ENCODE results near the gene CLEC1A. TPM values are rescaled to one million over a fixed set of nuclear protein-coding genes. Genes with fewer than 3 reads are reported as not detected.

CLEC1A gene
- total RNA-seq, 2 experiments from 2014 or later = not detected

- CTCF ChIA-PET = no interaction called here
- H3K27me3 ChIP-seq (ENCODE audit: control insufficient read depth in 1 of 2, insufficient read depth in 2 of 2, low read length in 2 of 2) = no peaks in the 10 kb centered on the region
- no peaks in the 10 kb centered on the region for H3K36me3 Mint-ChIP-seq (ENCODE audit: low read depth)
- DNase-seq (peak in 3 of 14 experiments; percentile 30 to 66 (median 56)), ATAC-seq (ENCODE audit: poor library complexity) (no peak)
- H3K9me3 ChIP-seq (ENCODE audit: control insufficient read depth in 1 of 2, insufficient read depth in 1 of 2, low read length in 2 of 2) = no peaks in the 10 kb centered on the region
- no peak overlapping the region for H3K27ac Mint-ChIP-seq
- intact Hi-C loops (cut with DNase I, micrococcal nuclease) = no loop called here
- peaks cover 8% of the 10 kb centered on the region for H3K4me1 Mint-ChIP-seq (ENCODE audit: low read depth)
- no peak for TF ChIP-seq CTCF (IDR thresholded peaks at IDR 0.05)
- H3K9me3 Mint-ChIP-seq = no peaks in the 10 kb centered on the region
- peaks cover 4% of the 10 kb centered on the region for H3K4me1 ChIP-seq (ENCODE audit: insufficient read depth, low read length)
- H3K36me3 ChIP-seq (ENCODE audit: insufficient read depth, low read length) = no peaks in the 10 kb centered on the region
- H3K27ac ChIP-seq (ENCODE audit: low read depth in 1 of 2, low read length in 2 of 2) = no peak overlapping the region
- POLR2A ChIA-PET = no interaction called here
- no peaks in the 10 kb centered on the region for H3K27me3 Mint-ChIP-seq
- peak overlapping the region; percentile 21 for H3K4me3 ChIP-seq (ENCODE audit: low read length)
- no peak overlapping the region for H3K4me3 Mint-ChIP-seq
Measured at GRCh38 chr12:10128687-10129086, 29.9 kb upstream of the CLEC1A start.

DNA sequence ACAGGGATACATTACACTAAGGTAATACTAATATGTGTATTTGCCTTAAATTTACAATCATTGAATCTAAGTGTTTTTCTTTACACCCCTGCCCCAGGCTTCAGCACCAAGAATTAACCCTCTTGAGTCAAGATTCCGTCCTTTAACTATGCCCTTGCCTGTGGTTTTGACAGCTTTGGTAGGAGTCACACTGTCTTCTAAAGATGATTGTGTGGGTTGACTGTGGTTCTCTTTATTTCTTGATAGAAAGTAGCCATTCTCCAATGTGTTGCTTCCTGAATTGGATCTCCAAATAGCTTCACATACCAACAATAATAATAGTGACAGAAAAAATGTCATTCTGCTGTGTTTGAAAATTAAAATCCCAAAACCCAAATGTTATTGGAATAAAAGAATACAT, 27.6 kb upstream of the CLEC1A start:
- no peak overlapping the region for H3K27ac Mint-ChIP-seq
- no peaks in the 10 kb centered on the region for H3K9me3 Mint-ChIP-seq
- Histone ChIP-seq H3K27me3 (ENCODE audit: control insufficient read depth in 1 of 2, insufficient read depth in 2 of 2, low read length in 2 of 2) (no peaks in the 10 kb centered on the region), H3K9me3 (ENCODE audit: control insufficient read depth in 1 of 2, insufficient read depth in 1 of 2, low read length in 2 of 2) (no peaks in the 10 kb centered on the region), H3K36me3 (ENCODE audit: insufficient read depth, low read length) (no peaks in the 10 kb centered on the region), H3K4me1 (ENCODE audit: insufficient read depth, low read length) (peaks cover 4% of the 10 kb centered on the region), H3K4me3 (ENCODE audit: low read length) (no peak overlapping the region), H3K27ac (ENCODE audit: low read depth in 1 of 2, low read length in 2 of 2) (no peak overlapping the region)
- TF ChIP-seq CTCF (IDR thresholded peaks at IDR 0.05) = no peak
- ATAC-seq (ENCODE audit: poor library complexity) (no peak), DNase-seq (no peak)
- H3K36me3 Mint-ChIP-seq (ENCODE audit: low read depth) = no peaks in the 10 kb centered on the region
- H3K4me1 Mint-ChIP-seq (ENCODE audit: low read depth) = peaks cover 8% of the 10 kb centered on the region
- POLR2A ChIA-PET = no interaction called here
- H3K4me3 Mint-ChIP-seq = no peak overlapping the region
- CTCF ChIA-PET = no interaction called here
- H3K27me3 Mint-ChIP-seq = no peaks in the 10 kb centered on the region
- intact Hi-C loops (cut with DNase I, micrococcal nuclease) = no loop called here

DNA sequence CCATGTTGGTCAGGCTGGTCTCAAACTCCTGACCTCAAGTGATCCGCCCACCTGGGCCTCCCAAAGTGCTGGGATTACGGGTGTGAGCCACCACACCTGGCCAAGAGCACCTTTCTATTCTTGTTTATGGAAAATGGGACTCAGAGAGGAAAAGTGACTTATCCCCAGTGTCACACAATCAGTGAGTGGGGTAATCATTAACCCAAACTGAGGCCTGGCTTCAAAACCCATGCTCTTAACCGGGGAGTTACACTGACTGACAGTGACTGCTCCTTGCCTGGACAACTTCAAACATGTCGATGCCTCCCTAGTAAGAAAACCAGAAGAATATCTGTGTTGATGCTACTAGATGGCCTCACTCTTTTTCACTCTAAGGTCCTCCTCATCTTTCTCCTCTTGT, 23.9 kb upstream of the CLEC1A start:
- ChIA-PET POLR2A (no interaction called here), CTCF (no interaction called here)
- no peaks in the 10 kb centered on the region for H3K9me3 ChIP-seq (ENCODE audit: control insufficient read depth in 1 of 2, insufficient read depth in 1 of 2, low read length in 2 of 2)
- no peak overlapping the region for H3K27ac ChIP-seq (ENCODE audit: low read depth in 1 of 2, low read length in 2 of 2)
- DNase-seq (no peak), ATAC-seq (ENCODE audit: poor library complexity) (no peak)
- H3K4me3 ChIP-seq (ENCODE audit: low read length) = no peak overlapping the region
- H3K27ac Mint-ChIP-seq = no peak overlapping the region
- no peaks in the 10 kb centered on the region for H3K27me3 ChIP-seq (ENCODE audit: control insufficient read depth in 1 of 2, insufficient read depth in 2 of 2, low read length in 2 of 2)
- H3K36me3 Mint-ChIP-seq (ENCODE audit: low read depth) = no peaks in the 10 kb centered on the region
- H3K4me1 Mint-ChIP-seq (ENCODE audit: low read depth) = no peaks in the 10 kb centered on the region
- no peaks in the 10 kb centered on the region for H3K4me1 ChIP-seq (ENCODE audit: insufficient read depth, low read length)
- no peaks in the 10 kb centered on the region for H3K9me3 Mint-ChIP-seq
- H3K4me3 Mint-ChIP-seq = no peak overlapping the region
- intact Hi-C loops (cut with DNase I, micrococcal nuclease) = no loop called here
- H3K27me3 Mint-ChIP-seq = no peaks in the 10 kb centered on the region
- TF ChIP-seq CTCF (IDR thresholded peaks at IDR 0.05) = no peak
- no peaks in the 10 kb centered on the region for H3K36me3 ChIP-seq (ENCODE audit: insufficient read depth, low read length)
